Measurements from ENCODE around the gene PNKP.

DNA sequence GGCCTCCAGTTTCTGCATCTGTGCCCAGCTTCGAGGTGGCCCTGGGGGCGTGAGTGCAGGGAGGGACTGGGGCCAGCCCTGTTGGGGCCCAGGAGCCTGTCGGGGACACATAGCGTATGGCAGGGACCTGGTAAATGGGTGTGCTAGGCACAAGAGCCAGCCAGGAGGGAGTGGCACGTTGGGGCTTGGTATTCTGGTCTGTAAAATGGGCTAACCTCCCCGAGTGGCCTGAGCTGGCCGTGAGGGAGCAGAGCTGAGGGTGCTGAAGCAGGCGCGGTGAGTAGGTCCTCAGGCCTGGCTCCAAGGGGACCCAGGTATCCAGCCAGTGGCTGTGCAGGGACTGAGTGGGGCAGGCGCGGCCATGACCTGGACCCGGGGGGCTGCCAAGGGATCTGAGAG lies 12.1 kb downstream of the PNKP start:
- TF ChIP-seq POLR2A (IDR thresholded peaks at IDR 0.05) (no peak), EP300 (IDR thresholded peaks at IDR 0.05) (no peak)
- TF ChIP-seq, protein P1, sequence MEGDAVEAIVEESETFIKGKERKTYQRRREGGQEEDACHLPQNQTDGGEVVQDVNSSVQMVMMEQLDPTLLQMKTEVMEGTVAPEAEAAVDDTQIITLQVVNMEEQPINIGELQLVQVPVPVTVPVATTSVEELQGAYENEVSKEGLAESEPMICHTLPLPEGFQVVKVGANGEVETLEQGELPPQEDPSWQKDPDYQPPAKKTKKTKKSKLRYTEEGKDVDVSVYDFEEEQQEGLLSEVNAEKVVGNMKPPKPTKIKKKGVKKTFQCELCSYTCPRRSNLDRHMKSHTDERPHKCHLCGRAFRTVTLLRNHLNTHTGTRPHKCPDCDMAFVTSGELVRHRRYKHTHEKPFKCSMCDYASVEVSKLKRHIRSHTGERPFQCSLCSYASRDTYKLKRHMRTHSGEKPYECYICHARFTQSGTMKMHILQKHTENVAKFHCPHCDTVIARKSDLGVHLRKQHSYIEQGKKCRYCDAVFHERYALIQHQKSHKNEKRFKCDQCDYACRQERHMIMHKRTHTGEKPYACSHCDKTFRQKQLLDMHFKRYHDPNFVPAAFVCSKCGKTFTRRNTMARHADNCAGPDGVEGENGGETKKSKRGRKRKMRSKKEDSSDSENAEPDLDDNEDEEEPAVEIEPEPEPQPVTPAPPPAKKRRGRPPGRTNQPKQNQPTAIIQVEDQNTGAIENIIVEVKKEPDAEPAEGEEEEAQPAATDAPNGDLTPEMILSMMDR (IDR thresholded peaks at IDR 0.05), result no peak
